GM12878 (cell line): Measurements from ENCODE around the gene POLDIP3.

ENCODE experiments used
- NFYA ChIP-seq: IDR thresholded peaks from 2 replicates; pipeline ENCODE4 v1.6.1; 2011; ENCODE audit warnings: low read depth, mild to moderate bottlenecking, low read length, improper control_type of control experiment, borderline replicate concordance
- PRDM15 ChIP-seq: fragments of 450-650 bp; formaldehyde crosslinking; IDR thresholded peaks from 2 replicates; pipeline ENCODE4 v1.4.0; 2020; ENCODE audit warnings: mild to moderate bottlenecking, moderate library complexity
- SUZ12 ChIP-seq: fragments of 200-600 bp; sonication (generic); IDR thresholded peaks from one replicate; pipeline ENCODE4 v1.6.1; 2018; ENCODE audit warnings: antibody characterized with exemption, mild to moderate bottlenecking; ENCODE audit not compliant: unreplicated experiment

- TF ChIP-seq NFYA: no peak
- TF ChIP-seq SUZ12: no peak
- no peak for TF ChIP-seq PRDM15 (CRISPR knock-in tag)
Observed at GRCh38 chr22:42621505-42622002, 6.9 kb upstream of the POLDIP3 start.
